H1 (cell line): ENCODE results near the gene NFKB1. TPM values are rescaled to one million over a fixed set of nuclear protein-coding genes. Genes with fewer than 3 reads are reported as not detected.

Experiments
- CTCF ChIA-PET: fragments of 300-600 bp; sonication (Branson Sonifier 250); formaldehyde crosslinking; loops from one replicate; lab custom pipeline; 2021; ENCODE audit not compliant: partially characterized antibody; lab: Charles Lee
- POLR2A ChIA-PET: fragments of 300-600 bp; sonication (Branson Sonifier 250); formaldehyde crosslinking; loops from one replicate; lab custom pipeline; 2021; ENCODE audit warnings: inconsistent platforms; ENCODE audit not compliant: partially characterized antibody; lab: Charles Lee
- DNase-seq, 2 experiments: peaks; one replicate each; pipeline versions ENCODE4 v3.0.0 to v3.0.0-alpha.2; 2010 to 2022; ENCODE audit warnings: low spot score in 2 of 2, low read depth in 1 of 2, mixed read lengths in 1 of 2
- FAIRE-seq: peaks from 2 replicates; lab custom pipeline; 2011; peaks lifted over from hg19 to GRCh38; lab: Jason Lieb, UNC
- H2AFZ ChIP-seq: 2 replicates; pipeline ENCODE4 v1.8.1; 2012; ENCODE audit warnings: low read length, inconsistent platforms
- H2AK5ac ChIP-seq: 2 replicates; pipeline ENCODE4 v1.6.1; 2013; ENCODE audit warnings: low read depth, low read length
- H2BK120ac ChIP-seq: replicated peaks from 2 replicates; pipeline ENCODE3; 2013; ENCODE audit warnings: low read depth, low read length, inconsistent platforms
- H2BK12ac ChIP-seq: 2 replicates; pipeline ENCODE4 v1.6.1; 2013; ENCODE audit warnings: low read depth, low read length
- H2BK15ac ChIP-seq: 2 replicates; pipeline ENCODE4 v1.6.1; 2013; ENCODE audit warnings: low read length
- H2BK20ac ChIP-seq: 2 replicates; pipeline ENCODE4 v1.6.1; 2013; ENCODE audit warnings: low read length
- H2BK5ac ChIP-seq: 2 replicates; pipeline ENCODE4 v1.6.1; 2013; ENCODE audit warnings: low read depth, low read length
- H3K14ac ChIP-seq: 2 replicates; pipeline ENCODE4 v1.6.1; 2013; ENCODE audit warnings: inconsistent platforms; ENCODE audit not compliant: insufficient read length
- H3K18ac ChIP-seq: 2 replicates; pipeline ENCODE4 v1.6.1; 2013; ENCODE audit warnings: low read length; ENCODE audit errors: extremely low read depth
- H3K23ac ChIP-seq: 2 replicates; pipeline ENCODE4 v1.6.1; 2013; ENCODE audit warnings: inconsistent platforms; ENCODE audit not compliant: insufficient read length
- H3K23me2 ChIP-seq: 2 replicates; pipeline ENCODE4 v1.6.1; 2013; ENCODE audit warnings: low read depth, low read length
- H3K27ac ChIP-seq: 2 replicates; pipeline ENCODE4 v1.6.1; 2011; ENCODE audit warnings: low read depth, low read length, inconsistent platforms
- H3K27me3 ChIP-seq, 4 experiments: replicated peaks in 1 of 4; 1 replicate in 1 of 4; 2 replicates in 3 of 4; pipeline versions ENCODE4 v1.6.1 to v1.8.1; 2011 to 2013; ENCODE audit warnings: low read length in 3 of 4, mild to moderate bottlenecking in 3 of 4, inconsistent platforms in 2 of 4, mixed read lengths in 2 of 4, moderate library complexity in 1 of 4; ENCODE audit not compliant: control insufficient read depth in 3 of 4, insufficient read depth in 3 of 4; ENCODE audit errors: extremely low read depth in 1 of 4
- H3K36me3 ChIP-seq, 4 experiments: 2 replicates each; pipeline versions ENCODE4 v1.6.1 to v1.8.1; 2011 to 2013; ENCODE audit warnings: mild to moderate bottlenecking in 4 of 4, low read length in 3 of 4, moderate library complexity in 2 of 4, control low read depth in 1 of 4, inconsistent platforms in 1 of 4; ENCODE audit not compliant: insufficient read depth in 4 of 4, control insufficient read depth in 2 of 4
- H3K4ac ChIP-seq: replicated peaks from 2 replicates; pipeline ENCODE3; 2013; ENCODE audit warnings: low read length, low read depth, mixed read lengths, inconsistent platforms; ENCODE audit not compliant: insufficient read length
- H3K4me1 ChIP-seq, 4 experiments: replicated peaks in 1 of 4; 1 replicate in 1 of 4; 2 replicates in 3 of 4; pipeline versions ENCODE4 v1.6.1 to v1.8.1; 2011 to 2013; ENCODE audit warnings: low read length in 3 of 4, inconsistent platforms in 2 of 4, mixed read lengths in 1 of 4; ENCODE audit not compliant: insufficient read depth in 4 of 4, control insufficient read depth in 3 of 4
- H3K4me2 ChIP-seq, 2 experiments: 2 replicates each; pipeline versions ENCODE4 v1.6.1 to v1.8.1; 2011 to 2013; ENCODE audit warnings: low read depth in 2 of 2, low read length in 2 of 2, control low read depth in 1 of 2, inconsistent platforms in 1 of 2, mild to moderate bottlenecking in 1 of 2; ENCODE audit not compliant: insufficient read depth in 1 of 2
- H3K4me3 ChIP-seq, 4 experiments: fragments of 200-600, 300-600 bp in 1 of 4; sonication (generic), shearing (Covaris generic), sonication (Bioruptor Twin) in 1 of 4; 2 replicates each; pipeline versions ENCODE4 v1.5.1 to v1.8.1; 2011 to 2016; ENCODE audit warnings: low read length in 4 of 4, low read depth in 3 of 4, control low read depth in 2 of 4, inconsistent platforms in 2 of 4, mild to moderate bottlenecking in 2 of 4, mixed read lengths in 1 of 4, moderate library complexity in 1 of 4; ENCODE audit not compliant: insufficient read depth in 2 of 4; ENCODE audit errors: extremely low read depth in 1 of 4
- H3K56ac ChIP-seq: replicated peaks from 2 replicates; pipeline ENCODE3; 2013; ENCODE audit warnings: low read depth, mild to moderate bottlenecking, mixed read lengths, low read length, inconsistent platforms; ENCODE audit not compliant: insufficient read length
- H3K79me1 ChIP-seq: 2 replicates; pipeline ENCODE4 v1.6.1; 2013; ENCODE audit warnings: low read depth, low read length, control low read depth
- H3K79me2 ChIP-seq, 2 experiments: 2 replicates each; pipeline versions ENCODE4 v1.6.1 to v1.8.1; 2012 to 2013; ENCODE audit warnings: low read length in 2 of 2, mild to moderate bottlenecking in 2 of 2, inconsistent platforms in 1 of 2; ENCODE audit not compliant: insufficient read depth in 2 of 2, control insufficient read depth in 1 of 2
- H3K9ac ChIP-seq, 4 experiments: replicated peaks in 1 of 4; 1 replicate in 1 of 4; 2 replicates in 3 of 4; pipeline versions ENCODE4 v1.6.1 to v1.8.1; 2011 to 2013; ENCODE audit warnings: low read depth in 3 of 4, low read length in 3 of 4, control low read depth in 2 of 4, mild to moderate bottlenecking in 2 of 4, moderate library complexity in 2 of 4, inconsistent platforms in 1 of 4; ENCODE audit errors: extremely low read depth in 1 of 4
- H3K9me3 ChIP-seq, 2 experiments: 2 replicates each; pipeline versions ENCODE4 v1.6.1 to v1.8.1; 2012 to 2013; ENCODE audit warnings: mild to moderate bottlenecking in 2 of 2, moderate library complexity in 2 of 2, control low read depth in 1 of 2, inconsistent platforms in 1 of 2, low read depth in 1 of 2, low read length in 1 of 2, mixed read lengths in 1 of 2; ENCODE audit not compliant: insufficient read depth in 2 of 2
- H4K20me1 ChIP-seq, 2 experiments: replicated peaks in 1 of 2; 2 replicates each; pipeline versions ENCODE3 to v1.8.1; 2011 to 2013; ENCODE audit warnings: inconsistent platforms in 2 of 2, low read length in 2 of 2, mild to moderate bottlenecking in 1 of 2; ENCODE audit not compliant: insufficient read depth in 2 of 2, control insufficient read depth in 1 of 2
- H4K5ac ChIP-seq: 2 replicates; pipeline ENCODE4 v1.6.1; 2013; ENCODE audit warnings: low read length, low read depth, mixed read lengths, inconsistent platforms; ENCODE audit not compliant: insufficient read length
- H4K8ac ChIP-seq: 2 replicates; pipeline ENCODE4 v1.8.0; 2013; ENCODE audit warnings: mild to moderate bottlenecking, moderate library complexity, low read length, inconsistent platforms; ENCODE audit not compliant: insufficient read depth; ENCODE audit errors: extremely low read depth
- H4K91ac ChIP-seq: replicated peaks from 2 replicates; pipeline ENCODE3; 2013; ENCODE audit warnings: low read length, mixed read lengths, inconsistent platforms; ENCODE audit not compliant: insufficient read length
- BCL11A ChIP-seq, 2 experiments: IDR thresholded peaks; one replicate each; pipeline ENCODE4 v1.6.1; 2011; ENCODE audit warnings: low read depth in 2 of 2, low read length in 2 of 2, mild to moderate bottlenecking in 2 of 2
- EGR1 ChIP-seq: IDR thresholded peaks from 2 replicates; pipeline ENCODE4 v1.6.1; 2011; ENCODE audit warnings: low read depth, low read length, borderline replicate concordance
- FOSL1 ChIP-seq: IDR thresholded peaks from 2 replicates; pipeline ENCODE4 v1.6.1; 2011; ENCODE audit warnings: mild to moderate bottlenecking, low read depth, low read length, moderate library complexity; ENCODE audit not compliant: insufficient read depth
- WGBS, 2 experiments: shearing (Covaris generic) in 1 of 2; methylation state at CpG; one replicate each; pipeline versions ENCODE4 v1.1.6 to v1.1.7; 2013 to 2015; ENCODE audit warnings: low lambda C conversion rate in 2 of 2, mixed read lengths in 2 of 2, inconsistent platforms in 1 of 2, low coverage in 1 of 2, missing lambda C conversion rate in 1 of 2; ENCODE audit not compliant: insufficient replicate concordance in 2 of 2, insufficient coverage in 1 of 2, insufficient read length in 1 of 2; ENCODE audit errors: extremely low coverage in 1 of 2, missing lambda C conversion rate in 1 of 2; 5-methylcytosine and 5-hydroxymethylcytosine counted together
- polyA plus RNA-seq, 7 experiments: library from polyadenylated mRNA; depleted of rRNA in 3 of 7; stranded (reverse) in 5 of 7; unstranded in 2 of 7; fragments of >200 nt in 5 of 7; fragments of 200-250 nt in 2 of 7; gene quantifications; 1 replicate in 5 of 7; 2 replicates in 1 of 7; 4 replicates in 1 of 7; pipeline versions ENCODE4 v1.2.1 to v1.2.3, GENCODE V29; 2011 to 2013; ENCODE audit warnings: missing spikeins in 2 of 7, mixed read lengths in 2 of 7
- total RNA-seq: library from RNA; stranded (reverse); fragmentation: NEBNext Ultra II Directional; extraction: Animal tissue kit (Norgen Biotek cat#: 25700); gene quantifications from 2 replicates; pipeline ENCODE4 v1.2.1, GENCODE V29; 2021
- TF ChIP-seq, protein P1 (sequence below): IDR thresholded peaks from 2 replicates; pipeline ENCODE4 v1.6.1; 2011; ENCODE audit warnings: low read length, improper control_type of control experiment

The NFKB1 gene
- total and polyA plus RNA-seq, 2 of the 8 experiments (the other 6 are each of a cell fraction or from before 2014, with no cell fraction given): 2.9 to 6.8 TPM

DNA sequence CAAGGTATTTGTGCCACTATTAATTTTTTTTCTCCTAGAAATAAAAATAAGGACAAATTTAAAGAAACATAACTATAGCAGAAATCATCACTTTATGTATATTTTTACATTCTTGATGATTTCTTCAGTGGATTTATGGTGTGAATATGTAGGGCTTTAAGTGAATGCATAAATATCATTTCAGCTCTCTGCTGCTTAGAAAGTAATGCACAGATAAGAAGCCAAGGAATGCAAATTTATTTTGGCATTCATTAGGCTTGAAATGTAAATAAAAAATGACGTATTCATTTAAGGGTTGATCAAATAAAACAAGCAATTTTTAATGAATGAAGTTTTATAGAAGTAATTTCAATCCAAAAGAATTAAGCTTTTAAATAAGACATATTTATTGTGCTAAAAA, 66.3 kb downstream of the NFKB1 start:
- Histone ChIP-seq H3K23me2 (no peaks in the 10 kb centered on the region), H3K9me3 (no peaks in the 10 kb centered on the region), H2AK5ac (no peak overlapping the region), H4K5ac (no peak overlapping the region), H3K79me1 (no peaks in the 10 kb centered on the region), H3K79me2 (no peaks in the 10 kb centered on the region), H3K23ac (no peak overlapping the region), H4K8ac (no peak overlapping the region), H3K14ac (no peak overlapping the region), H2BK20ac (no peak overlapping the region), H2BK15ac (no peak overlapping the region), H3K36me3 (no peaks in the 10 kb centered on the region; a peak in 1 of 8 replicates), H2BK12ac (no peak overlapping the region), H4K91ac (no peak overlapping the region), H3K4me2 (no peak overlapping the region), H2BK120ac (no peak overlapping the region), H3K27me3 (no peaks in the 10 kb centered on the region), H3K27ac (no peak overlapping the region), H4K20me1 (no peaks in the 10 kb centered on the region), H3K56ac (no peak overlapping the region), H3K9ac (no peak overlapping the region), H2BK5ac (no peak overlapping the region), H3K4me1 (no peaks in the 10 kb centered on the region), H3K18ac (no peak overlapping the region), H3K4me3 (no peak overlapping the region), H2AFZ (no peak overlapping the region), H3K4ac (no peak overlapping the region)
- POLR2A ChIA-PET: no interaction called here
- FAIRE-seq: no peak
- TF ChIP-seq EGR1: no peak
- TF ChIP-seq FOSL1: no peak
- no peak for TF ChIP-seq BCL11A (IDR thresholded peaks at IDR 0.05; ENCODE audit: low read depth in 2 of 2, low read length in 2 of 2)
- TF ChIP-seq, protein P1, sequence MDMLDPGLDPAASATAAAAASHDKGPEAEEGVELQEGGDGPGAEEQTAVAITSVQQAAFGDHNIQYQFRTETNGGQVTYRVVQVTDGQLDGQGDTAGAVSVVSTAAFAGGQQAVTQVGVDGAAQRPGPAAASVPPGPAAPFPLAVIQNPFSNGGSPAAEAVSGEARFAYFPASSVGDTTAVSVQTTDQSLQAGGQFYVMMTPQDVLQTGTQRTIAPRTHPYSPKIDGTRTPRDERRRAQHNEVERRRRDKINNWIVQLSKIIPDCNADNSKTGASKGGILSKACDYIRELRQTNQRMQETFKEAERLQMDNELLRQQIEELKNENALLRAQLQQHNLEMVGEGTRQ: no peak
- 82% methylated on average over 1 of the region's 1 CpG; no CpG with 5 or more reads in 1 of the 2 experiments for WGBS, 2 experiments
- DNase-seq: no peak
- CTCF ChIA-PET: interaction anchor here (0.9 to 1.1 kb wide), 2 partner anchors 26 to 48 kb away, joined by 3 read pairs; no protein-coding TSS in a partner anchor
